Esophagus muscularis mucosa (tissue), 4 donors: ENCODE data around the gene MAP3K7. TPM values are rescaled to one million over a fixed set of nuclear protein-coding genes. Genes with fewer than 3 reads are reported as not detected.

Source experiments
- DNase-seq: peaks from one replicate; pipeline ENCODE4 v3.0.0-alpha.2; 2017; ENCODE audit errors: extremely low spot score
- H3K27ac ChIP-seq, 4 donors: fragments of 200-600 bp; sonication (generic); replicated peaks in 1 of 4; 1 replicate in 3 of 4; 2 replicates in 1 of 4; pipeline ENCODE4 v1.5.1; 2016 to 2019; ENCODE audit warnings: mild to moderate bottlenecking in 1 of 4
- H3K27me3 ChIP-seq, 4 donors: fragments of 200-600 bp; sonication (generic); one replicate each; pipeline versions ENCODE4 v1.5.1 to v1.6.0; 2016 to 2019
- H3K36me3 ChIP-seq, 4 donors: fragments of 200-600 bp; sonication (generic); one replicate each; pipeline ENCODE4 v1.5.1; 2016 to 2019
- H3K4me1 ChIP-seq, 4 donors: fragments of 200-600 bp; sonication (generic); one replicate each; pipeline ENCODE4 v1.5.1; 2016 to 2019
- H3K4me3 ChIP-seq, 4 donors: fragments of 200-600 bp; sonication (generic); 1 replicate in 2 of 4; 2 replicates in 2 of 4; pipeline ENCODE4 v1.5.1; 2016 to 2019; ENCODE audit warnings: mild to moderate bottlenecking in 4 of 4, moderate library complexity in 1 of 4
- H3K9me3 ChIP-seq, 4 donors: fragments of 200-600 bp; sonication (generic); 1 replicate in 3 of 4; 2 replicates in 1 of 4; pipeline ENCODE4 v1.5.1; 2016 to 2019
- EP300 ChIP-seq: sonication (generic); formaldehyde crosslinking; IDR thresholded peaks from one replicate; pipeline ENCODE4 v1.6.1; 2017; ENCODE audit warnings: antibody characterized with exemption
- POLR2A ChIP-seq: fragments of 450-650 bp; IDR thresholded peaks from one replicate; pipeline ENCODE4 v1.6.1; 2017; ENCODE audit warnings: antibody characterized with exemption, moderate library complexity, mild to moderate bottlenecking, low read depth
- POLR2AphosphoS5 ChIP-seq, 2 donors: sonication (generic); formaldehyde crosslinking; IDR thresholded peaks; one replicate each; pipeline ENCODE4 v1.6.1; 2017; ENCODE audit warnings: antibody characterized with exemption in 2 of 2
- WGBS: methylation state at CpG from one replicate; pipeline ENCODE4 v1.1.5; 2018; 5-methylcytosine and 5-hydroxymethylcytosine counted together
- intact Hi-C: fragments of 100-400 bp; cut with DNase I; formaldehyde crosslinking; loops from one replicate; pipeline ENCODE4 v1.15.1; 2023
- total RNA-seq, 4 donors: library from RNA; depleted of rRNA; stranded (reverse); fragments of >200 nt; gene quantifications; one replicate each; pipeline versions ENCODE4 v1.1.0 to v1.2.1, GENCODE V29; 2016
- TF ChIP-seq, protein P1 (sequence below), 3 experiments: fragments of 200-600 bp in 2 of 3; fragments of 450-650 bp in 1 of 3; sonication (generic) in 2 of 3; IDR thresholded peaks; one replicate each; pipeline ENCODE4 v1.5.1; 2017 to 2019; ENCODE audit warnings: antibody characterized with exemption in 3 of 3, mild to moderate bottlenecking in 2 of 3, moderate library complexity in 1 of 3

The MAP3K7 gene
- total RNA-seq, 4 donors from 2014 or later: 17.0 to 19.7 (median 18.2) TPM

DNA sequence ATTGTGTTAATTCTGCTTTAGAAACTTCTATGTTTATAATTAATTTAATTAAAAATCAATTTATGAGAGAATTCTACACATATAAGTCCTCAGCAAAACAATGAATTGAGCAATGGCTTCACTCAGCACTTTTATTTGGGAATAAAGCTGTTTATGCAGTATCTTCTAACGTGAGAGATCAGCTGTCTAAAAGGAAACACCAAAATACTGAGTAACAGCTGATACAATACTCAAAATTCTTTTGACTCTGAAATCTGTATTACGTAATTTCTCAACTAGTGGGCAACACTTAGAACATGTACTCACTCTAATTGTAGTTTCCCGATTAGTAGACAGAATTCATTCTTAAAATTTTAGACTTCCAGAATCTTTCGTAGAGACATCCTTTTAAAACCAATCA, 49.8 kb downstream of the MAP3K7 start:
- Histone ChIP-seq H3K4me3 (no peak overlapping the region), H3K27me3 (no peaks in the 10 kb centered on the region), H3K36me3 (peaks cover 6 to 57% (median 22%) of the 10 kb centered on the region in 4 donors), H3K27ac (no peak overlapping the region), H3K9me3 (no peaks in the 10 kb centered on the region), H3K4me1 (peaks cover 0 to 9% (median 0%) of the 10 kb centered on the region in 4 donors)
- intact Hi-C loops: no loop called here
- TF ChIP-seq EP300 (no peak), POLR2AphosphoS5 (IDR thresholded peaks at IDR 0.05) (no peak), POLR2A (no peak)
- TF ChIP-seq, protein P1, sequence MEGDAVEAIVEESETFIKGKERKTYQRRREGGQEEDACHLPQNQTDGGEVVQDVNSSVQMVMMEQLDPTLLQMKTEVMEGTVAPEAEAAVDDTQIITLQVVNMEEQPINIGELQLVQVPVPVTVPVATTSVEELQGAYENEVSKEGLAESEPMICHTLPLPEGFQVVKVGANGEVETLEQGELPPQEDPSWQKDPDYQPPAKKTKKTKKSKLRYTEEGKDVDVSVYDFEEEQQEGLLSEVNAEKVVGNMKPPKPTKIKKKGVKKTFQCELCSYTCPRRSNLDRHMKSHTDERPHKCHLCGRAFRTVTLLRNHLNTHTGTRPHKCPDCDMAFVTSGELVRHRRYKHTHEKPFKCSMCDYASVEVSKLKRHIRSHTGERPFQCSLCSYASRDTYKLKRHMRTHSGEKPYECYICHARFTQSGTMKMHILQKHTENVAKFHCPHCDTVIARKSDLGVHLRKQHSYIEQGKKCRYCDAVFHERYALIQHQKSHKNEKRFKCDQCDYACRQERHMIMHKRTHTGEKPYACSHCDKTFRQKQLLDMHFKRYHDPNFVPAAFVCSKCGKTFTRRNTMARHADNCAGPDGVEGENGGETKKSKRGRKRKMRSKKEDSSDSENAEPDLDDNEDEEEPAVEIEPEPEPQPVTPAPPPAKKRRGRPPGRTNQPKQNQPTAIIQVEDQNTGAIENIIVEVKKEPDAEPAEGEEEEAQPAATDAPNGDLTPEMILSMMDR (IDR thresholded peaks at IDR 0.05): no peak
- WGBS: 84% methylated on average over 4 of the region's 4 CpGs
- DNase-seq: no peak

- peaks cover 6 to 58% (median 20%) of the 10 kb centered on the region in 4 donors for H3K36me3 ChIP-seq
- H3K27ac ChIP-seq: no peak overlapping the region
- no peak overlapping the region for H3K4me3 ChIP-seq
- peaks cover 0 to 9% (median 0%) of the 10 kb centered on the region in 4 donors for H3K4me1 ChIP-seq
- intact Hi-C loops: no loop called here
- no peaks in the 10 kb centered on the region for H3K27me3 ChIP-seq
- WGBS: 88% methylated on average over 4 of the region's 4 CpGs
- TF ChIP-seq EP300 (no peak), POLR2A (no peak)
- TF ChIP-seq, protein P1 (IDR thresholded peaks at IDR 0.05): no peak
- DNase-seq: no peak
- no peaks in the 10 kb centered on the region for H3K9me3 ChIP-seq
Measured at GRCh38 chr6:90536520-90536919, 50.4 kb downstream of the MAP3K7 start.

DNA sequence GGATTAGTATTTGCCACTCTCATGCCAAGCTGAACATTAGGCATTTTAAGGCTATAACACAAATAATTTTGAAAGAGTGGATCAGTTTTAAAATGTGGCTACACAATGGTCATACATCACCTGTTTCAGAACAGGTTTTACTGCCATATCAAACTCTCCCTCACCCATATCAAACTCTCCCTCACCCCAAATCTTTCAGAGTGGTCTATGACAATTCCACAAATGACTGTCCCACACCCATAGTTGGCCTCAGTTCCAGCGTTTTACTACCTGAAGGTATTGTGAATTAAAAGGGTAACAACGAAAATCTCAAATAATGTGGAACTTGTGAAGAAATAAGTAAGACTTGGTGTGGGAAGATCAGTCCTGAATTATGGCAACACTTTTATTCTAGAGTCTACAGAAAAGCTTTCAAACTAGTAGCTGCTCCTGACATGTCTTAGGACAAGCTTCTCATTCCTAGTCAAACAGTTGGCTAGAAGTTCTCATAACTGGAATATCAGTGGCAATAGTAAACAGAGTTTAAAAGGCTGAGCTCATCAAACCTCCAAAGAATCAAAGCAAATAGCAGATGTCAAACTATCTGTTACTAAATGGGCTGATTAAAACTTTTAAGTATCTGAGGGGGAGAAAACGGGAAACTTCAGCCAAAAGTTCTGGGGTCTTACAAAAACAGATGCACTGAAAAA, 52.4 kb downstream of the MAP3K7 start:
- H3K4me1 ChIP-seq: peaks cover 0 to 9% (median 0%) of the 10 kb centered on the region in 4 donors
- intact Hi-C loops: no loop called here
- TF ChIP-seq, protein P1 (IDR thresholded peaks at IDR 0.05): no peak
- TF ChIP-seq POLR2AphosphoS5 (IDR thresholded peaks at IDR 0.05) (no peak), EP300 (no peak), POLR2A (no peak)
- no peak overlapping the region for H3K4me3 ChIP-seq
- H3K9me3 ChIP-seq: no peaks in the 10 kb centered on the region
- H3K36me3 ChIP-seq: peaks cover 6 to 58% (median 16%) of the 10 kb centered on the region in 4 donors
- no peaks in the 10 kb centered on the region for H3K27me3 ChIP-seq
- no peak for DNase-seq
- WGBS: 93% methylated on average over 3 of the region's 3 CpGs
- H3K27ac ChIP-seq: no peak overlapping the region

DNA sequence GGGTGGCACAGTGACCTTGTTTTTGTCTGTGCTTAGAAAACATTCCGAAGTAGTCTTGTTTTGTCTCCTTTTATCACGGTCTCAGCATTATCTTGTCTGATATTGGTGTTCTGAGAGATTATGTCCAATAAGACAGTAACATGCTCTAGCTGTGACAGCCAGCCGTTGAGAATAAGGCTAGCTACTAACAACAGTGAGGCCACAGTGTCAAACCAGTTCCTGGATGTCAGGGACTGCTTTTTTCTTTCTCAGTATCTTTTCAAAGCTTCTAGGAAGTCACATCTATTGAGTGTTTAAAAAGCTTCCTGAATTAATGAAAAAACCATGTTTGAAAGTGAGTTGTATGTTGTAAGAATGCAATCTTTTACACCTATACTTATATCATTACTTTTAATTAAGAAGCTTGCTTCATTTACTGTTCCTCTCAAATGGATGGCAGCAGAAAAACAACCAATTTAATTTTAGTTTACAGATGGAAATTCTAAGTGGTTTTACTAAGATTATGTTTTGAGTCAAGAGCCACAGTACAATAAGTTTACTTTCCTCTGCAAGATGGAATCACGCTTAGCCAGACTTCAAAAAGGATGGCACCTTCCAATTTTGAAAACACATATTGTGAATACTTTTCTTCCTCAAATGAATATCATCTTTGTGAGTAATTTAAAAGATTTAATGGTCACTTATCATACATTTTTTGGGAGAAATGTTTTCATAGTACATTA, 53.1 kb downstream of the MAP3K7 start:
- Histone ChIP-seq H3K36me3 (peaks cover 6 to 64% (median 18%) of the 10 kb centered on the region in 4 donors), H3K27ac (no peak overlapping the region), H3K27me3 (no peaks in the 10 kb centered on the region), H3K9me3 (no peaks in the 10 kb centered on the region), H3K4me3 (no peak overlapping the region), H3K4me1 (peaks cover 0 to 9% (median 0%) of the 10 kb centered on the region in 4 donors)
- TF ChIP-seq EP300: no peak
- no peak for TF ChIP-seq POLR2A
- TF ChIP-seq, protein P1 (IDR thresholded peaks at IDR 0.05): no peak
- TF ChIP-seq POLR2AphosphoS5 (IDR thresholded peaks at IDR 0.05): no peak
- no peak for DNase-seq
- WGBS: 96% methylated on average over 4 of the region's 4 CpGs
- intact Hi-C loops: no loop called here
